GM19035 (cell line): ENCODE data around the gene PPIL1.
"Not testable (repeated sequence)": the region's sequence is repeated elsewhere in the genome, so short reads cannot be mapped to it uniquely, and the experiment has no call there.

Experiments
- ATAC-seq: cut with Tn5 transposase; IDR thresholded peaks from one replicate; pipeline ENCODE4 v1.9.1; 2021; ENCODE audit not compliant: unreplicated experiment

PPIL1 gene

DNA sequence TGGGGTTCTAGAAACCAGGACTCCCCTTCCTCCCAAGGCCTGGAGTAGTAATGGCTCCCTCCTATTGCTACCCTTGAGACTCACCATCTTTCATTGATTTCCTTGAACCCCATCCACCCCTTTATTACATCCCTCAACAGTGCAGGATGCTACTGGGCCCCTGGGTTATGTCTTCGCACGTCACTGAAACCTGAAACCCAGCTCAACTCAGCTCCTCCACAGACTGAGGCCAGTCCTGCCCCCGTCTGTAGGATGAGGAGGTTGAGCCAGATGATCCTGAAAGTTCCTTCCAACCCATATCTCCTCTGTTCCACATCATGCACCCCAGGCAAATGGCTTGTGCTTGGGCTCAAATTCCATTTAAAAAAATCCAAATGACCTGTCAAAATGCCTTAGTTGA, 56.8 kb downstream of the PPIL1 start:
- no peak for ATAC-seq

DNA sequence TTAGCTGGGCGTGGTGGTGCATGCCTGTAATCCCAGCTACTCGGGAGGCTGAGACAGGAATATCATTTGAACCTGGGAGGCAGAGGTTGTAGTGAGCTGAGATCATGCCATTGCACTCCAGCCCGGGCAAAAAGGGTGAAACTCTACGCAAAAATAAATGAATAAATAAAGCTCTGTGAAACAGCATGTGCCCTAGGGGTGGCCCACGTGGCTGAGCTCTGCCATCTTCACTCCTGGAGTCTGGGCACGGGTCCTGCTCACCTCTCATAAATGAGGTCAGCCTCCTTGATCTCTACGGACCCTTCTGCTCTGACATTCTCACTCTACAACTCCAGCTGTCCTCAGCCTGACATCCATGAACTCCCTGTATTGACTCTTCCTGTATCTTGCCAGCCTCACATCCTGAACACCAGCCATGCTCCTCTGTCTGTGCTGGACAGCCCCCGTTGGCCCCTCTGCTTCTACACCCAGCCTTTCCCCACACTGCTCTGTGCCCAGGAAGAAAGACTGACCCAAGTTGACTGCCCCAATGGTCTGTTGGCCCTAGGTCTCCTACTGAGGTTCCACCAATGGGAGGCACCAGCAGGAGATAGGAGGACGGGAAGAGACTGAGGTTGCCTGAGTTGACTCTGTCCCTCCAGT, 57.3 kb downstream of the PPIL1 start:
- ATAC-seq: no peak

DNA sequence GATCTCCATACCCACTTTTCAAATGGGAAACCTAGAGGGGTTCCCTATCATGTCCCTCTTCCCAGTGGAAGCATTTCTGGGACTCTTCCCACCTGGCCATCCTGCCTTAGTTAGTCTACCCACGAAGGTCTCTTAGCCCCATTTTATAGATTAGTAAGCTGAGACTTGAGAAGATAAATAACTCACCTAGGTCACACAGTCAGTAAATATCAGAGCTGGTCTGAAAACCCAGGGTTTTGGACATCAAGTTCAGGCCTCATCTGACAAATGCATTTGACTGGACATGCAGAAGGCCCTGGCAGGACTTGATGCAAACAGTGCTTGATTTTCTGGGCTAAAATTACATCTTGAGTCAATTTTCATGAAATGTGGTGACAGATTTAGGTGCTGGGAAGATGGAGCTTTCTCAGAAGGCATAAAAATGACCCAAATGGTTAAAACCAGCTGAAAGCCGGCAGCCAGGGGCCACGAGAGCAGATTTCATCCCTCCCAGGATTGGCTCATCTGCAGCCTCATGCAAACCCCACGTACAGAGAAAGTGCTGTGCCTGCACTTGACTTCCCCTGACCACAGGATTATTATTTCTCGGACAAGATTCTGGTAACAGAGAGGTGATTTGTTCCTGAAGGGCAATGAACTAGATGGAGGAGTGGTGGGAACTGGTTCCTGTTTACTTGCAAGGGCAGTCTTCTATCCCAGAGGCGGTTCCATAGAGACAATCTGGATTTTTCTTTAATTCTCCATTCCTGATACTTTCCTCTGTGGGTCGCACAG, 58.5 kb downstream of the PPIL1 start:
- no peak for ATAC-seq

DNA sequence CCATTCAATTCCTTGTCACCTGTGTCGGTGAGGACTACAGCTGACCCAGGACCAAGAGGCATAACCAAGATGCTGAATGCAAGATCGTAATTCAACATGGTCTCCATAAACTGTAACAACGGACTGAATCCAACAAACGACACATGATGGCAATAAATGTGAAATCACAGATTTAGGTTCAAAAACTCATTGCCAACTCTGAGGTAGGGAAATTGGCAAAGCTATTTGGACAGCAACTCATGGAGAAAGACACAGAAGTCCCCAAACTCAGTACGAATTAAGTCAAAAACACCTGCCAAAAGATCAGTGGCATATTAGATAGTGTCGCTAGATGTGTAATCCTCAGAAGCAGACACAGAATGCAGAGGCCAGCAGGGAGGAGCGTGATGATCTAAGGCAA, 60.4 kb downstream of the PPIL1 start:
- no peak for ATAC-seq

DNA sequence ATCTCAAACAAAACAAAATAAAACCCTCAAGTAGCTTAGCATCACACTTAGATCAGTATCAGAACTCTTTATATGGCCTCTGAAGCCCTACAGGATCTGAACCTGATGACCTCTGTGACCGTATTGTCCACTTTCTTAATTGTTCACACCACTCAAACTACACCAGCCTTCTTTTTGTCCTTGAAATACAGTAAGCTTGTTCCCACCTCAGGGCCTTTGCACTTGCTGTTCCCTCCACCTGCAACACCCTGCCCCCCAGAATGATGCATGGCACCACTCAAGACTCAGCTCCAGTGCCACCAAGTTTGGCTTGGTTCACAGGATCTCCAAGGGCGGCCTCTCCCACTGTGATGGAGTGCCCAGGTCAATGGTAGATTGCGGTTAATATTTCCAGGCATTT, 61.1 kb downstream of the PPIL1 start:
- no peak for ATAC-seq

DNA sequence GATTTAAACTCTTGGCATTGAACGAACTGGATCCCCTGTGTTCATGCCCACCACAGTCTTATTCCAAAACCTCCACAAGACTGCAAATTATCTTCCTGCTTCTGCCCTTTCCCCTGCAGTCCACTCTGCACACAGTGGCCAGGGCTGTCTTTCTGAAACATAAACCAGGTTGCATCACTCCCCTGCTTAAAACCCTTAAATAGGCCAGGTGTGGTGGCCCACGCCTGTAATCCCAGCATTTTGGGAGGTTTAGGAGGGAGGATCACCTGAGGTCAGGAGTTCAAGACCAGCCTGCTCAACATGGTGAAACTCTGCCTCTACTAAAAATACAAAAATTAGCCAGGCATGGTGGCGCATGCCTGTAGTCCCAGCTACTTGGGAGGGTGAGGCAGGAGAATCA, 61.6 kb downstream of the PPIL1 start:
- ATAC-seq: not testable (repeated sequence)

DNA sequence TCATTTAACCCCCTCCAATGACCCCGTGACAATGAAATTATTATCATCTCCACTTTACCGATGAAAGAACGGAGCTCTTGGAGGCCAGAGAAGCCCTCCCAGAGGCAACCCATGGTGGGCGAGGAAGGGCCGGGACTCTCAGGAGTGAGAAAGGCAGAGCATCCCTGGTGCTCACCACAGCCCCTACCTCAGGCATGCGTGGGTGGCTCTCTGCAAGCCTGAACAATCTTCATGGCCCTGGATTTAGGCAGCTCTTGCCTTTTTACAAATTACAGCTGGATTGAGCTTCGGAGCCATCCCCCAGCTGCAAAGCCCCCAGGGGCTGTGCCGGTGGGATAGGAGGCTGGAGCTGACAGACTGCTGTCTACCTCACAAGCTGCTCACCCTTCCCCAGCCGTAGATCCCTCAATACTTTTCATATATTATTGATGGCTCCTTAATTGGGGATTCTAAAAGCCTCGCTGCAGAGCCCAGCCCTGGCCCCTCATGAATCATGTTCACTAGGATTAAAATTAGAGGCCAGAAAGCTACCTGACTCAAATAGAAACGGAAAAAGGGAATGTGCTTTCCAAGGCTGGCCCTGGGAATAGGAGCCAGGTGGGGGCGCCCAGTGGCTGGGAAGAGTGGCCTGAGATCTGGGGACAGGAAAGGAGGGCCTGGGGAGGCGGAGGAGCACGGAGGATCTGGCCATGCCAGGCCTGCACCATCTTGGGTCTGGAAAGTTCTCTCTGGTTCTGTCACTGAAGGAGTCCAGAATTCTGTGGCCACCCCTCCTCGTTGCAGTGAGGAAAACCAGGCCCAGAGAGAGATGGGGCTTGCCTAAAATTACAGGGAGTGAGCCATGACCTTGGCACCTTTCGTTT, 64.4 kb downstream of the PPIL1 start:
- ATAC-seq: no peak

DNA sequence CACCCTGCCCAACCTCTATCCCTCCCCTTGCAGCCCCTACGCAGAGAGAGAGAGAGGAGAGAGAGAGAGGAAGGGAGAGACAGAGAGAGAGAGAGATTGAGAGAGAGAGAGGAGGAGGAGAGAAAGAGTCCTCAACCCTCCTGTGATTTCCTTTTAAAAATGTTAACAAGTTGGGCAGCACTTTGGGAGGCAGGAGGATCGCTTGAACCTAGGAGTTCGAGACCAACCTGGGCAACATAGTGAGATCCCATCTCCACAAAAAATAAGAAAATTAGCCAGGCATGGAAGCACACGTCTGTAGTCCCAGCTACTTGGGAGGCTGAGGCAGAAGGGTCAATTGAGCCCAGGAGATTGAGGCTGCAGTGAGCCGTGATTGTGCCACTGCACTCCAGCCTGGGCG, 65.4 kb downstream of the PPIL1 start:
- ATAC-seq: no peak

DNA sequence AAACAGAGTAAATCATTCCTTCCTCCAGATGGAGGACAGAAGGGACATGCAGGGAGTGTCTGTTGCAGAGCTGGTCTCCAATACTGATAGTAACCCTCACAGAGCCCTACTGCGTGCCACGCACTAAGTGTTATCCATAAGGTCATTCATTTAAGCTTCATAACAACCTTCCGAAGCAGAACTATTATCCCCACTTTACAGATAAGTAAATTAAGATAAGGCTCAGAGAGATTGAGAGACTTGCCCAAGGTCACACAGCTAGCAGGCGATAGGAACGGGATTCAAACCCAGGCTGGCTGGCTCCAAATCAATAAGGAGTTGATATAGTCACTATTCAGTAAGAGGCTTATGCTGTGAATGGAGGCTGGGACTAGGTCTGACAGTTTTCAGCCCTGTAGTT, 66.0 kb downstream of the PPIL1 start:
- no peak for ATAC-seq

DNA sequence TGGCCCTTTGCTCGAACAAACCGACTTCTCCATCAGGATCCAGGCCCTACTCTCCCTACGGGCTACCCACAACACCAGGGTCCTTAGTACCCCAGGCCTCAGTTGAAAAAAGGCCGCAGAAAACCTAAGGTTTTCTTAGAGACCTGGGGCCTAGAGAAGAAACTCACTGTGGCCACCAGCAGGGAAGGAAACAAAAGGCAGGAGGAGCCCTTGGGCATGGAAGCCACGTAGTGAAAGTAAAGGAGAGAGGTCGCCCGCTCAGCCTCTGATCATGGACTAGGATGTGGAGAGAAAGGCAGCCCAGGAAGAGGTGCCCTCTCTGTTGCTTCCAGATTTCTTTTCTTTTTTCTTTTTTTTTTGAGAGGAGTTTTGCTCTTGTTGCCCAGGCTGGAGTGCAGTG, 66.9 kb downstream of the PPIL1 start:
- no peak for ATAC-seq

DNA sequence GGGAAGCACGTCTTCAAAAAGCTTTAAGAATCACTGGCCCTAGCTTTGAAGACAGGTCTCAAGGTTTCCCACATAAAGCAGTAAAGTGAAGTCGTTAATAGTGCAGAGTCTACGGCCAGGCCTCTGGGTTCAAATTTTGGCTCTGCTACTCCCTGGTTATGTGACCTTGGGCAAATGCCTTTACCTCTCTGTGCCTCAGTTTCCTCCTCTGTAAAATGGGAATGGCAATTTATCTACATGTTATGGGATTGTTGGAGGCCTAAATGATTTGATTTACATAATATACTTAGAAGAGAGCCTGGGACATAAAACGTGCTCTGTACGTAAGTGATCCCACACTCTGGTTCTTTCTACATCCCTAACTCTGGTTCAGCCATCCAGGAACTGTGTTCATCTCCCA, 67.5 kb downstream of the PPIL1 start:
- ATAC-seq: no peak

DNA sequence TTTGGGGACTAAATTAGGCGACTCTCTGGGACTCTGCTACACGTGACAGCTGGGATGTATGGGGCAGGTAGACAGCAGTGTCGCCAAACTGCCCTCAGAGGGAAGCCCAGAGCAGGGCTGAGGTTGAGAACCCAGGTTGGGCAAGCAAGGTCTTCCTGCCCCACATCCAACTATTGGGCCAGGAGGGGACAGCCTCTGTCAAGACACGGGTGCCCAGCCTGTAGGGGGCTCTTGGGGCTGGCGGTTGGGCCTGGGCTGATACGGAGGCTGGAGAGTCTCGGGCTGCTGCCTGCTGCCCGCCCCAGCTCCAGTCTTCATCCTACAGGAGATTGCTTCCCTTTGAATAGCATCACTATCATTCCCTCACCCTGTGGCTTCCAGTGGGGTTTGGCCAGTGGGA, 68.7 kb downstream of the PPIL1 start:
- ATAC-seq: no peak

DNA sequence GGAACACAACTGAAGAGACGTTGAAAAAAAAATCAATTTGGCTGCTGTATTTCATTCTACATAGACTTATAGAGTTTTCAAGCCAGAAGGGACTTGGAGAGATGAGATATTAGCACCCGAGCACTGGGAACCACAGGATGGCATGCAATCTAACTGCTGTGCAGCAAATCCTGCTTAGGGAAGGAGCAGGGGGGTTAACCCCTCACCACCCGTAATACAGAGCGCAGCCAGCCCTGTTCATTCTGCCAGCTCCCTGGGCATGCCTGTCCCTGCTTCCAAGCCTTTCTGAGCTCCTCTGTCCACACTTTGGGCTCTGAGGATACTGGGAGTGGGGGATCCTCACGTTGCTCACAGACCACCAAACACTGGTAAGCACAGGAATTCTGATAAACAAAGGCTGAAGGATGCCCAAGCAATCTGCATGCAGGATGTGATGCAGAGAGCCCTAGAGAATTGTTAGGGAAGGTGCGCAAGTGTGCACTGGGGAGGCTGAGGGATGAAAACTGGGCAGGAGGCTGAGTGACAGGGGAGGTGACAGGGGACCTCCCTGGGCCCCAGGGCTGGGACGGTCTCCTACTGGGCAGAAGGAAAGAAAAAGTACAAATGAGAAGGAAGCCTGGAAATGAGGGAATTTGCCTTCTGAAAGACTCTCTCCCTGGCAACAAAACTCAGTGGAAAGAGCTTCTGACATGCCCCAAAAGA, 69.4 kb downstream of the PPIL1 start:
- ATAC-seq: no peak
